PC-3 (cell line): Measurements from ENCODE around the gene PRKD2. TPM values are rescaled to one million over a fixed set of nuclear protein-coding genes. Genes with fewer than 3 reads are reported as not detected.

Source experiments
- ATAC-seq: fragments of 200-7000 bp; cut with Tn5 transposase; 2 replicates; pipeline ENCODE4 v1.9.1; 2020; ENCODE audit warnings: mild to moderate bottlenecking, moderate library complexity
- BruUV-seq: library from RNA; stranded (reverse); fragments of 400-500 nt; replicated peaks from 2 replicates; lab custom pipeline; 2021; lab: Mats Ljungman, UMichigan
- CTCF ChIA-PET: fragments of 300-600 bp; sonication (Branson Sonifier 250); formaldehyde crosslinking; loops from one replicate; lab custom pipeline; 2022; ENCODE audit warnings: antibody characterized with exemption; lab: Charles Lee
- POLR2A ChIA-PET: fragments of 300-600 bp; sonication (Branson Sonifier 250); formaldehyde crosslinking; loops from one replicate; lab custom pipeline; 2022; ENCODE audit warnings: antibody characterized with exemption; ENCODE audit not compliant: unreplicated experiment; lab: Charles Lee
- DNase-seq: peaks from one replicate; pipeline ENCODE4 v3.0.0-alpha.2; 2015
- H2AFZ ChIP-seq: fragments of 300-600 bp; sonication (generic); 2 replicates; pipeline ENCODE4 v1.6.0; 2016; ENCODE audit warnings: antibody characterized with exemption, low read length
- H3F3A ChIP-seq: fragments of 300-600 bp; sonication (generic); one replicate; pipeline ENCODE4 v1.6.0; 2017; ENCODE audit warnings: antibody characterized with exemption, low read length, control low read depth, mild to moderate bottlenecking; ENCODE audit not compliant: unreplicated experiment
- H3K27ac ChIP-seq: fragments of 300-600 bp; sonication (generic); 2 replicates; pipeline ENCODE4 v1.5.1; 2016; ENCODE audit warnings: mild to moderate bottlenecking, low read length
- H3K27me3 ChIP-seq: fragments of 300-600 bp; sonication (generic); 2 replicates; pipeline ENCODE4 v1.6.1; 2016; ENCODE audit warnings: low read length, mixed read lengths
- H3K36me3 ChIP-seq: fragments of 300-600 bp; sonication (generic); 2 replicates; pipeline ENCODE4 v1.6.1; 2016; ENCODE audit warnings: low read depth, mixed run types, low read length, mixed read lengths
- H3K4me1 ChIP-seq: fragments of 300-600 bp; sonication (generic); 2 replicates; pipeline ENCODE4 v1.5.1; 2016; ENCODE audit warnings: low read length; ENCODE audit not compliant: insufficient read depth
- H3K4me2 ChIP-seq: fragments of 300-600 bp; sonication (generic); 2 replicates; pipeline ENCODE4 v1.6.0; 2016; ENCODE audit warnings: low read length
- H3K4me3 ChIP-seq: fragments of 300-600 bp; sonication (generic); 2 replicates; pipeline ENCODE4 v1.5.1; 2016; ENCODE audit warnings: mild to moderate bottlenecking, low read length, mixed read lengths
- H3K79me2 ChIP-seq: fragments of 300-600 bp; sonication (generic); 2 replicates; pipeline ENCODE4 v1.6.1; 2017; ENCODE audit warnings: low read length, mixed read lengths
- H3K9ac ChIP-seq: fragments of 300-600 bp; sonication (generic); 2 replicates; pipeline ENCODE4 v1.6.0; 2016; ENCODE audit warnings: mild to moderate bottlenecking, low read length
- H3K9me2 ChIP-seq: fragments of 300-600 bp; sonication (generic); replicated peaks from 2 replicates; pipeline ENCODE4 v1.6.1; 2016; ENCODE audit warnings: mixed run types, low read length, mixed read lengths
- H3K9me3 ChIP-seq: fragments of 300-600 bp; sonication (generic); 2 replicates; pipeline ENCODE4 v1.6.1; 2016; ENCODE audit warnings: low read length, mixed read lengths
- H4K20me1 ChIP-seq: fragments of 300-600 bp; sonication (generic); 2 replicates; pipeline ENCODE4 v1.6.1; 2016; ENCODE audit warnings: low read length, mixed read lengths
- EZH2 ChIP-seq: fragments of 300-600 bp; sonication (generic); IDR thresholded peaks from one replicate; pipeline ENCODE4 v1.6.1; 2017; ENCODE audit warnings: antibody characterized with exemption, mild to moderate bottlenecking, low read length; ENCODE audit not compliant: unreplicated experiment
- EZH2phosphoT487 ChIP-seq: fragments of 300-600 bp; sonication (generic); IDR thresholded peaks from 2 replicates; pipeline ENCODE4 v1.6.1; 2018; ENCODE audit warnings: mild to moderate bottlenecking, antibody characterized with exemption, low read length, borderline replicate concordance
- intact Hi-C: fragments of 100-400 bp; cut with micrococcal nuclease; formaldehyde crosslinking; loops from 2 replicates; pipeline ENCODE4 v1.9.0; 2023
- total RNA-seq: library from RNA; depleted of rRNA; stranded (reverse); fragments of >200 nt; gene quantifications from 2 replicates; pipeline ENCODE4 v1.2.3, GENCODE V29; 2014
- TF ChIP-seq, protein P1 (sequence below): fragments of 300-600 bp; sonication (generic); conservative IDR thresholded peaks from 2 replicates; pipeline ENCODE4 v1.5.1; 2017; ENCODE audit warnings: antibody characterized with exemption, low read depth, mild to moderate bottlenecking, low read length

PRKD2 gene
- total RNA-seq, 1 experiment from 2014 or later: 24.1 TPM

DNA sequence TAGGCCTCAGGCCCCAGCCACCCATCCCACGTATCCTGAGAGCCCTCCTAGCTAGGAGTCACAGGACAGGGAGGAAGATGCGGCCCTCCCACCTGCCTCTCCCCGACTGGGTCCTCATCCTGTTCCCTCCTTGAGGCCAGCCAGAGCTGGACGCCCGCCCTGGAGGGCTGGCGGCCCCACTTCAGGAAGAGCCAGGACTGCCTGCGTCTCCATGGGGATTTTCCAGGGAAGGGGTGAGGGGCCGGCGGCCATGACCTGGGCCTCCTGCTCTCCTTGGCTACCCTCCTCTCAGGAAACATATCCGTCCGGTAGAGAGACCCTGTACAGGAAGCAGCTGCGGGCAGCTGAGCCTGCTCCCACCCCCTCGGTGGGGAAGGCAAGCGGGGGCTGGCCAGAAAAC lies 11.3 kb upstream of the PRKD2 start:
- H2AFZ ChIP-seq: no peak overlapping the region
- ATAC-seq (no peak), DNase-seq (no peak)
- H3K27me3 ChIP-seq: no peaks in the 10 kb centered on the region
- no peak overlapping the region for H3K4me2 ChIP-seq
- no TSS peak for BruUV-seq
- no peak overlapping the region for H3K4me3 ChIP-seq
- no peak overlapping the region for H3K9ac ChIP-seq
- H3K9me3 ChIP-seq: no peaks in the 10 kb centered on the region
- no peaks in the 10 kb centered on the region for H3F3A ChIP-seq
- H3K27ac ChIP-seq: no peak overlapping the region
- no peaks in the 10 kb centered on the region for H3K9me2 ChIP-seq
- CTCF ChIA-PET: interaction anchor here (0.5 to 0.6 kb wide), 2 partner anchors 11 to 92 kb away, joined by 6 to 7 read pairs; partner anchors contain the start of gene PRKD2
- H3K79me2 ChIP-seq: peaks cover 42% of the 10 kb centered on the region
- intact Hi-C loops: no loop called here
- peaks cover 31% of the 10 kb centered on the region for H3K36me3 ChIP-seq
- TF ChIP-seq EZH2phosphoT487 (no peak), EZH2 (no peak)
- TF ChIP-seq, protein P1, sequence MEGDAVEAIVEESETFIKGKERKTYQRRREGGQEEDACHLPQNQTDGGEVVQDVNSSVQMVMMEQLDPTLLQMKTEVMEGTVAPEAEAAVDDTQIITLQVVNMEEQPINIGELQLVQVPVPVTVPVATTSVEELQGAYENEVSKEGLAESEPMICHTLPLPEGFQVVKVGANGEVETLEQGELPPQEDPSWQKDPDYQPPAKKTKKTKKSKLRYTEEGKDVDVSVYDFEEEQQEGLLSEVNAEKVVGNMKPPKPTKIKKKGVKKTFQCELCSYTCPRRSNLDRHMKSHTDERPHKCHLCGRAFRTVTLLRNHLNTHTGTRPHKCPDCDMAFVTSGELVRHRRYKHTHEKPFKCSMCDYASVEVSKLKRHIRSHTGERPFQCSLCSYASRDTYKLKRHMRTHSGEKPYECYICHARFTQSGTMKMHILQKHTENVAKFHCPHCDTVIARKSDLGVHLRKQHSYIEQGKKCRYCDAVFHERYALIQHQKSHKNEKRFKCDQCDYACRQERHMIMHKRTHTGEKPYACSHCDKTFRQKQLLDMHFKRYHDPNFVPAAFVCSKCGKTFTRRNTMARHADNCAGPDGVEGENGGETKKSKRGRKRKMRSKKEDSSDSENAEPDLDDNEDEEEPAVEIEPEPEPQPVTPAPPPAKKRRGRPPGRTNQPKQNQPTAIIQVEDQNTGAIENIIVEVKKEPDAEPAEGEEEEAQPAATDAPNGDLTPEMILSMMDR: no peak
- POLR2A ChIA-PET: no interaction called here
- peaks cover 29% of the 10 kb centered on the region for H3K4me1 ChIP-seq
- peaks cover 3% of the 10 kb centered on the region; the same call in 1 of the 2 replicates for H4K20me1 ChIP-seq

DNA sequence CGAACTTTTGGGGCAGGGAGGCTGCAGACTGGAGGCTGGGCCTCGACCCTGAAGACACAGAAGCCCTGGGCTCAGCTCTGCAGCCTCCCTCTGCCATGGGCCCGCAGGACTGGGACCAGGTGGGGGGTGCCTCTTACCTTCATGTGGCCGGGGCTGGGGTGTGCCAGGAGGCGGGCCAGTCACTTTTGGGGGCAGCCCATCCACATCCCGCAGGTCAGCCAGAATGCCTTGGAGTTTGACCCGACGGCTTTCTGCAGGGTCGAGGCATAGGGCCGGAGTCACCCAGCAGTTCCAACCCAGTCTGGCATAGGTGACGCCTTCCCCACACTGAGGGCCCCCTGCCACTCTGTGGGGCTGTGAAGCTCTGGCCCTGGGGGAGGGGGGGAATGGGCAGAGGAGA lies 10.8 kb upstream of the PRKD2 start:
- Histone ChIP-seq H3K27me3 (no peaks in the 10 kb centered on the region), H3K9me3 (no peaks in the 10 kb centered on the region), H3K4me3 (no peak overlapping the region), H3K79me2 (peaks cover 37% of the 10 kb centered on the region), H3K27ac (no peak overlapping the region), H2AFZ (no peak overlapping the region), H3K36me3 (peaks cover 34% of the 10 kb centered on the region), H4K20me1 (no peaks in the 10 kb centered on the region), H3F3A (no peaks in the 10 kb centered on the region), H3K4me1 (peaks cover 24% of the 10 kb centered on the region), H3K9me2 (no peaks in the 10 kb centered on the region), H3K4me2 (no peak overlapping the region), H3K9ac (no peak overlapping the region)
- ChIA-PET CTCF (no interaction called here), POLR2A (no interaction called here)
- DNase-seq (no peak), ATAC-seq (no peak)
- TF ChIP-seq, protein P1: no peak
- TF ChIP-seq EZH2 (no peak), EZH2phosphoT487 (no peak)
- BruUV-seq: no TSS peak
- intact Hi-C loops: no loop called here

DNA sequence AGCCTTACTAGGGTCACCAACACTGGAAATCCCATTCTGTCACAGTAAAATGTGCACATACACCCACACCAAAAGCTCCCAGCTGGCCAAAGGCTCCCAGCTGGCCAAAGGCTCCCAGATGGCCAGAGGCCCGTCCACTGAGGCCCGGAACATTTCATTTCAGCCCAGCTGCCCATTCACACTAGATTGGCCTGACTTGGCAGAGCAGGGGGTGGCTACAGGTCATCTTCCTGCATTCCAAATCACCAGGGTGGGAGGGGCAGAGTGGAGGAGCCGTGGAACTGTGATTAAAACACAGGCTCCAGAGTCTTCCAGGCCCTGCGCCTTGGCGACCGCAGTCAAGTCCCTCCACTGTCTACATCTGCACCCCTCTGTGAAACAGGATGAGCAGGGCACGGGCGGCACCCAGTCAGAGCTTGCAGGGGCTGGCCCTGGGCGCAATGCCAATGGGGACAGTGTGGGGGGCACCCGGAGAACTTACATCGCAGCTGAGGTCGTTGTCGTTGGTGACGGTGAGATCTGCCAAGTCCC lies 10.1 kb upstream of the PRKD2 start:
- H3K9me2 ChIP-seq: no peaks in the 10 kb centered on the region
- no peaks in the 10 kb centered on the region for H3K9me3 ChIP-seq
- ChIA-PET POLR2A (no interaction called here), CTCF (no interaction called here)
- peaks cover 19% of the 10 kb centered on the region for H3K4me1 ChIP-seq
- intact Hi-C loops: no loop called here
- peaks cover 38% of the 10 kb centered on the region for H3K36me3 ChIP-seq
- no peak overlapping the region for H3K27ac ChIP-seq
- TF ChIP-seq, protein P1: no peak
- TF ChIP-seq EZH2phosphoT487 (no peak), EZH2 (no peak)
- H3K27me3 ChIP-seq: no peaks in the 10 kb centered on the region
- no peak overlapping the region for H3K4me3 ChIP-seq
- no peak overlapping the region for H3K9ac ChIP-seq
- H3K79me2 ChIP-seq: peaks cover 31% of the 10 kb centered on the region
- no peaks in the 10 kb centered on the region for H4K20me1 ChIP-seq
- no peaks in the 10 kb centered on the region for H3F3A ChIP-seq
- DNase-seq (no peak), ATAC-seq (no peak)
- H2AFZ ChIP-seq: no peak overlapping the region
- H3K4me2 ChIP-seq: no peak overlapping the region
- no TSS peak for BruUV-seq
